Natural killer cell (primary cell): Measurements from ENCODE around the gene TECPR1. TPM values are rescaled to one million over a fixed set of nuclear protein-coding genes. Genes with fewer than 3 reads are reported as not detected.

ENCODE experiments used
- ATAC-seq, 3 donors: fragments of 150-1000 bp in 2 of 3; fragments of 200-7000 bp in 1 of 3; cut with Tn5 transposase; 1 replicate in 1 of 3; 2 replicates in 2 of 3; pipeline ENCODE4 v1.10.0; 2021; ENCODE audit warnings: mild to moderate bottlenecking in 2 of 3, moderate library complexity in 2 of 3
- DNase-seq, 2 donors: peaks; one replicate each; pipeline versions ENCODE4 v3.0.0 to v3.0.0-alpha.2; 2013 to 2021; ENCODE audit warnings: mixed read lengths in 1 of 2
- H3K27ac ChIP-seq: one replicate; pipeline ENCODE4 v1.5.1; 2013; ENCODE audit warnings: mild to moderate bottlenecking, low read length
- H3K27me3 ChIP-seq: one replicate; pipeline ENCODE4 v1.6.1; 2013; ENCODE audit warnings: low read length; ENCODE audit not compliant: control insufficient read depth, insufficient read depth
- H3K36me3 ChIP-seq: one replicate; pipeline ENCODE4 v1.6.1; 2013; ENCODE audit warnings: low read length; ENCODE audit not compliant: control insufficient read depth, insufficient read depth
- H3K4me1 ChIP-seq: one replicate; pipeline ENCODE4 v1.6.1; 2013; ENCODE audit warnings: low read length; ENCODE audit not compliant: control insufficient read depth, insufficient read depth
- H3K4me3 ChIP-seq: one replicate; pipeline ENCODE4 v1.5.1; 2013; ENCODE audit warnings: low read length
- H3K9me3 ChIP-seq: one replicate; pipeline ENCODE4 v1.6.1; 2013; ENCODE audit warnings: low read length; ENCODE audit not compliant: control insufficient read depth, insufficient read depth
- H3K27ac Mint-ChIP-seq, 2 donors: one replicate each; pipeline ENCODE4 v1.8.0; 2022; ENCODE audit warnings: mild to moderate bottlenecking in 2 of 2, mixed read lengths in 2 of 2, moderate library complexity in 1 of 2
- H3K27me3 Mint-ChIP-seq, 2 donors: one replicate each; pipeline ENCODE4 v1.8.0; 2022; ENCODE audit warnings: low read depth in 2 of 2, mixed read lengths in 2 of 2
- H3K36me3 Mint-ChIP-seq: one replicate; pipeline ENCODE4 v1.8.0; 2022; ENCODE audit warnings: mixed read lengths
- H3K4me1 Mint-ChIP-seq, 2 donors: one replicate each; pipeline ENCODE4 v1.8.0; 2022; ENCODE audit warnings: mixed read lengths in 2 of 2
- H3K4me3 Mint-ChIP-seq: one replicate; pipeline ENCODE4 v1.8.0; 2022; ENCODE audit warnings: mild to moderate bottlenecking, moderate library complexity, mixed read lengths
- H3K9me3 Mint-ChIP-seq, 2 donors: one replicate each; pipeline ENCODE4 v1.8.0; 2022; ENCODE audit warnings: mixed read lengths in 2 of 2
- WGBS: methylation state at CpG from one replicate; pipeline ENCODE4 v1.1.7; 2013; ENCODE audit warnings: missing lambda C conversion rate; ENCODE audit not compliant: insufficient coverage; 5-methylcytosine and 5-hydroxymethylcytosine counted together
- intact Hi-C: fragments of 100-400 bp; cut with micrococcal nuclease; formaldehyde crosslinking; loops from one replicate; pipeline ENCODE4 v1.14.2; 2022
- total RNA-seq, 4 donors: library from RNA; stranded (reverse); fragments of 120-200 nt in 1 of 4; gene quantifications; one replicate each; pipeline versions ENCODE4 v1.2.3 to v1.2.4, GENCODE V29; 2013 to 2022
- TF ChIP-seq, protein P1 (sequence below): fragments of 200-600 bp; IDR thresholded peaks from one replicate; pipeline ENCODE4 v1.8.0; 2022; ENCODE audit warnings: antibody characterized with exemption

Gene TECPR1
- total RNA-seq, 3 donors from 2014 or later (not counting 1 experiment from before 2014, with no cell fraction given) = 68.8 to 76.7 (median 70.3) TPM

DNA sequence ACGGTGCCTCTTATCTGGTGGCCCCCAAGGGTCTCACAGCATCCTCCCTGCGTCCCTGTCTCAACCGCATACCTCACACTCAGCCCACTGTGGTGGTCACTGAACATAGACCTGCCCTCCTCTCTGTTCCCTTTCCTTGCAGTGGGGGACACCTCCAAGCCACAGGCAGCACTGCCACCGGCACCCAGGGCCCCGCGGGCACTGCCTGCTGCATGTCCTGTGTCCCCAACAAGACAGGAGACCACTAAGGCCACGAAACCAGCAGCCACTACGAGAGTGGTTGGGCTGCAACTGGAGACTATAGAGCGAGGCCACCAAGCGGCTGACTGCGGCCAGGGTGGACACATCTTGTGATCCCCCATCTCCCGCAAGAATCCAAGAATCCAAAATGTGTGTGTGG is 44.8 kb upstream of the TECPR1 start:
- H3K27me3 ChIP-seq = no peaks in the 10 kb centered on the region
- no peak overlapping the region for H3K27ac ChIP-seq
- no peak overlapping the region for H3K27ac Mint-ChIP-seq
- intact Hi-C loops = no loop called here
- DNase-seq (no peak), ATAC-seq (peak in 1 of 3 donors; percentile 9)
- H3K9me3 Mint-ChIP-seq = no peaks in the 10 kb centered on the region
- no peaks in the 10 kb centered on the region for H3K27me3 Mint-ChIP-seq
- H3K4me1 ChIP-seq = no peaks in the 10 kb centered on the region
- H3K4me3 ChIP-seq = no peak overlapping the region
- 87% methylated on average over 12 of the region's 12 CpGs for WGBS
- no peaks in the 10 kb centered on the region for H3K4me1 Mint-ChIP-seq
- no peaks in the 10 kb centered on the region for H3K9me3 ChIP-seq
- H3K36me3 Mint-ChIP-seq = no peaks in the 10 kb centered on the region
- H3K36me3 ChIP-seq = peaks cover 5% of the 10 kb centered on the region
- H3K4me3 Mint-ChIP-seq = no peak overlapping the region
- TF ChIP-seq, protein P1, sequence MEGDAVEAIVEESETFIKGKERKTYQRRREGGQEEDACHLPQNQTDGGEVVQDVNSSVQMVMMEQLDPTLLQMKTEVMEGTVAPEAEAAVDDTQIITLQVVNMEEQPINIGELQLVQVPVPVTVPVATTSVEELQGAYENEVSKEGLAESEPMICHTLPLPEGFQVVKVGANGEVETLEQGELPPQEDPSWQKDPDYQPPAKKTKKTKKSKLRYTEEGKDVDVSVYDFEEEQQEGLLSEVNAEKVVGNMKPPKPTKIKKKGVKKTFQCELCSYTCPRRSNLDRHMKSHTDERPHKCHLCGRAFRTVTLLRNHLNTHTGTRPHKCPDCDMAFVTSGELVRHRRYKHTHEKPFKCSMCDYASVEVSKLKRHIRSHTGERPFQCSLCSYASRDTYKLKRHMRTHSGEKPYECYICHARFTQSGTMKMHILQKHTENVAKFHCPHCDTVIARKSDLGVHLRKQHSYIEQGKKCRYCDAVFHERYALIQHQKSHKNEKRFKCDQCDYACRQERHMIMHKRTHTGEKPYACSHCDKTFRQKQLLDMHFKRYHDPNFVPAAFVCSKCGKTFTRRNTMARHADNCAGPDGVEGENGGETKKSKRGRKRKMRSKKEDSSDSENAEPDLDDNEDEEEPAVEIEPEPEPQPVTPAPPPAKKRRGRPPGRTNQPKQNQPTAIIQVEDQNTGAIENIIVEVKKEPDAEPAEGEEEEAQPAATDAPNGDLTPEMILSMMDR = no peak

DNA sequence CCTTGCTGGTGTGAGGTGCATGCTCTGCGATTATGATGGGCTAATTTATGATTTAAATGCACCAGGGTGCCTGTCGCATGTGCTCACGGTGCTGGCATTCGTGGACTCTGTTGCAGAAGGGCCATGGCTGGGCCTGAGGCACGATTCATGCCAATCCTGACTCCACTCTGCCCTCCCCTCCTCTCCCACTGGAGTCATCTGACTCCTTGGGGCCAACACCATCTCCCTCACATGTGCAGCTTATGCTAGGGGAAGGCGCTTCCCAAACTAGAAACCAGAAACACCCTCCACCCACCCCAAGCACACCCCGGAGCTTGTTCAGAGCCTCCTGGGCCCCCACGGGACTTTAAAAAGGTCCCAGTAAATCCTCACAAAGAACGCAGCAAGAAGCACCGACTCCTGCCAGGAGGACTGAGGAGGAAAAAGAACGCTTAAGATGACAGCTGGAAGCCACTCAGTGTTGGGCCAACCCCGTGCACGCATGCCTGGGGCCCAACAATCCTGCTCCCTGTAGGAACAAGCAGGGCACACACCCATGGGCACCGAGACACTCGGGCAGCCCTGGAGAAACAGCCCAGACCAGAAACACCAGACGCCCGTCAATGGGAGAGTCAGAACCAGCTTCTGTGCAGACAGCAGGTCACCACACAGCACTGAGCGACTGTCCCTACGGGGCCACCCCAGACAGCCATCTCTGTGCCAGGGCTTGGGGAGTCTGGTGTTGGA is 43.6 kb upstream of the TECPR1 start:
- H3K36me3 ChIP-seq = peaks cover 5% of the 10 kb centered on the region
- WGBS = 95% methylated on average over 19 of the region's 19 CpGs
- intact Hi-C loops = no loop called here

GRCh38 chr7:98294798-98295382 is 42.9 kb upstream of the TECPR1 start:
- WGBS = 65% methylated on average over 14 of the region's 14 CpGs
- Histone ChIP-seq H3K4me3 (no peak overlapping the region), H3K4me1 (no peaks in the 10 kb centered on the region), H3K27ac (no peak overlapping the region), H3K9me3 (no peaks in the 10 kb centered on the region), H3K27me3 (no peaks in the 10 kb centered on the region), H3K36me3 (peaks cover 5% of the 10 kb centered on the region)
- Mint-ChIP-seq H3K27me3 (no peaks in the 10 kb centered on the region), H3K9me3 (no peaks in the 10 kb centered on the region), H3K36me3 (no peaks in the 10 kb centered on the region), H3K4me3 (no peak overlapping the region), H3K27ac (no peak overlapping the region), H3K4me1 (no peaks in the 10 kb centered on the region)
- intact Hi-C loops = no loop called here
- peak in 1 of 2 donors; percentile 41 for DNase-seq
- TF ChIP-seq, protein P1 = no peak
- ATAC-seq = peak; percentile 38 to 55 (median 47)

More for the DNA sequence above, 43.6 kb upstream of the TECPR1 start:
- TF ChIP-seq, protein P1 = no peak
- ATAC-seq (no peak), DNase-seq (no peak)
- no peak overlapping the region for H3K4me3 Mint-ChIP-seq
- Histone ChIP-seq H3K27ac (no peak overlapping the region), H3K4me1 (no peaks in the 10 kb centered on the region), H3K27me3 (no peaks in the 10 kb centered on the region), H3K9me3 (no peaks in the 10 kb centered on the region), H3K4me3 (no peak overlapping the region)
- no peak overlapping the region for H3K27ac Mint-ChIP-seq
- H3K27me3 Mint-ChIP-seq = no peaks in the 10 kb centered on the region
- H3K4me1 Mint-ChIP-seq = no peaks in the 10 kb centered on the region
- no peaks in the 10 kb centered on the region for H3K9me3 Mint-ChIP-seq
- no peaks in the 10 kb centered on the region for H3K36me3 Mint-ChIP-seq
